AG09319 (cell line): ENCODE data around the gene RER1.

Experiments
- DNase-seq: peaks from one replicate; pipeline ENCODE4 v3.0.0-alpha.2; 2010; ENCODE audit warnings: low read depth; ENCODE audit errors: extremely low read depth
- TF ChIP-seq, protein P1 (sequence below): IDR thresholded peaks from 2 replicates; pipeline ENCODE4 v1.5.1; 2011; ENCODE audit warnings: low read depth, mild to moderate bottlenecking, inconsistent platforms, low read length, moderate library complexity

RER1 gene

DNA sequence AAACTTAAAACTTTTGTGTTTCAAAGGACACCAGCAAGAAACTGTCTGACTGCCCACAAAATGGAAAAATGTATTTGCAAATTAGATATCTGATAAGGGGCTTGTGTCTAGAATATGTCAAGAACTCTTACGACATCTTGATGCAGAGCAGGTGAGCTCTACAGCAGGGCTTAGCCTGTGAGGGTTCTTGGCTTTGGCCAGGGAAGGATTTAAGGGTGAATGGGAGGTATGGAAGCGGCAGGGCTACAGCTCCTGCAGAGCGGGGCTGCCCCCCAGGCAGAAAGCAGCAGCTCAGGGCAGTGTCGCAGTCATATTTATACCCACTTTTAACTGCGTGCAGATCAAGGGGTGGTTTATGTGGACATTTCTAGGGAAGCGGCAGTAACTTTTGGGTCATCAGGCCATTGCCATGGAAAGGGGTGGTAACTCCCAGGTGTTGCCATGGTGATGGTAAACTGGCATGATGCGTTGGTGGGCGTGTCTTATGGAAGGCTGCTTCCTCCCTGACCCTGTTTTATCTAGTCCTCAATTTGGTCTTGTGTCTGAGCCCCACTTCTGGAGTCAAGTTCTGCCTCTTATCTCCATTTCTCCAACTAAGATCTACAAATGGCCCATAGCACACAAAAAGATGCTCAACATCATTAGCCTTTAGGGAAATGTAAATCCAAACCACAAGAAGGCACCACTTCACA, 23.4 kb upstream of the RER1 start:
- no peak for DNase-seq
- TF ChIP-seq, protein P1, sequence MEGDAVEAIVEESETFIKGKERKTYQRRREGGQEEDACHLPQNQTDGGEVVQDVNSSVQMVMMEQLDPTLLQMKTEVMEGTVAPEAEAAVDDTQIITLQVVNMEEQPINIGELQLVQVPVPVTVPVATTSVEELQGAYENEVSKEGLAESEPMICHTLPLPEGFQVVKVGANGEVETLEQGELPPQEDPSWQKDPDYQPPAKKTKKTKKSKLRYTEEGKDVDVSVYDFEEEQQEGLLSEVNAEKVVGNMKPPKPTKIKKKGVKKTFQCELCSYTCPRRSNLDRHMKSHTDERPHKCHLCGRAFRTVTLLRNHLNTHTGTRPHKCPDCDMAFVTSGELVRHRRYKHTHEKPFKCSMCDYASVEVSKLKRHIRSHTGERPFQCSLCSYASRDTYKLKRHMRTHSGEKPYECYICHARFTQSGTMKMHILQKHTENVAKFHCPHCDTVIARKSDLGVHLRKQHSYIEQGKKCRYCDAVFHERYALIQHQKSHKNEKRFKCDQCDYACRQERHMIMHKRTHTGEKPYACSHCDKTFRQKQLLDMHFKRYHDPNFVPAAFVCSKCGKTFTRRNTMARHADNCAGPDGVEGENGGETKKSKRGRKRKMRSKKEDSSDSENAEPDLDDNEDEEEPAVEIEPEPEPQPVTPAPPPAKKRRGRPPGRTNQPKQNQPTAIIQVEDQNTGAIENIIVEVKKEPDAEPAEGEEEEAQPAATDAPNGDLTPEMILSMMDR = no peak

DNA sequence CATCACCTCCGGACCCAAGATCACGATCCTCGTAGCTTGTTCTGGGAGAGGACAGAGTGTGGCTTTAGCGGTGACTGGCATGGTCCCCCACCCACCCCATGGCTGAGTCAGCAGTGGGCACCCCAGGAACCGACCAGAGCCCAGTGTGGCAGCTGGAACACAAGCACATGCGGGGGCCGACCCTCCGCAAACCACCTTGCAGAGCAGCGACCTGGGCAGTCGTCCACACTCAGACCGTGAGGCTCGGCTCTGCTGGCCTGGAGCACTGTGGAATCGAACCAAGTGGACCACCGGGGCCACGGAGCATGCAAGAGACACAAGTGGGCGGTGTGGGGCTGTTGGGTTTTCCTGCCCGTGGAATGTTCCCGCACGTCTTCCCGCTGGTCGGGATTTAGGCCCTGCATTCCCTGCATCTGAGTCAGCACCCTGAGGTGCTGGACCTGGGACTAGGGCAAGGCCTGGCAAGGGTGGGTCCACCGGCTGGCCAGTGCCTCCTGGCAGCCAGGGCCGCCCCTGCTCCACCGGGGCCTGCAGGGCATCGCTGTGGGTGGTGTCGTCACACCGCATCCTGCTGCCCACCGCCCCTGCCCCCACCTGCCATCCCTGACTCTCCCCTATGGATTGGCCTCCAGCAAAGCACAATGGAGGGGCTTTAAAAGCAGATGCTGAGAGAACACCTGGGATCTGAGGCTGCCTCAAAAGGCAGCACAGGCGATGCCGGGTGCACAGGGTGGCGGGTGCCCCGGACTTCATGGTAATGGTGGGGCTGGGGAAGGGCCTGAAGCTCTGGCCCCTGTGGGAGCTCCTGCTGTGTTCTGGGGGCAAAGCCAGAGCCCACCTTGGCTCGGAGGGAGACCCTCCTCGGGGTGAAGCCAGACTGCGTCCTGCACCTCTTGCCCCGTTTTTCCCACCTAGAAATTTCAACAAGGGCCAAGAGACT, 18.8 kb upstream of the RER1 start:
- TF ChIP-seq, protein P1 = no peak
- no peak for DNase-seq

DNA sequence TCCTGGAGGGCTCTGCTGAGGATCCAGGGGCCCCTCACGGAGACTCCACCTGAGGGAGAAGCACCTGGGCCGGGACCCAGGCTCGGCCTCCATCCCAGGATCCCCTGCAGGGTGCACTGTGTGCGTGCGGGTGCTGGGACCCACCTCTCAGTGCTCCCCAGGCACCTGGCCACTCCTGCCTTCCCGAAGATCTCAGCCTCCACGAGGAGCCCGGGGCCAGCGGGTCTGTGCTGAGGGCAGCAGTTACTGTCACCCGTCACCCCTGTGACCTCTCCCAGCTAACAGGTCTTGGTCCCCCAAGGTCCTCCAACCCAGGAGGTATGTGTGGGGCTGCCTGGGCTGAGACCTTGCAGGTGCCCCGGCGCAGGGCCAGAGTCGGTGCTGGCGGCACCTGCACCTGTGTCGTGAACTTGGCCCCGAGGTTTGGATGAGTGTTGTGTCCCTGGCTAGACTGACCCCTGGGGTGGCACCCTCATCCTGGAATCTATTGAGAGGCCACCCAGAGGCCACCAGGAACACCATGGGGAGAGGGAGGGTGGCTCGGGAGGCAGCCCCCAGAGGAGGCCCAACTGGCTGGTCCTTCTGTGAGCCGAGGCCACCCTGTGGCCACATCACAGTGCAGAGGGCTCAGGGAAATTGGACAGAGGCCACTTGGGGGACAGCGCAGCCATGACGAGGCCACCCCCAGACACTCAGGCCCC, 17.9 kb upstream of the RER1 start:
- TF ChIP-seq, protein P1 = no peak; the same call in 1 of the 2 replicates
- no peak for DNase-seq

DNA sequence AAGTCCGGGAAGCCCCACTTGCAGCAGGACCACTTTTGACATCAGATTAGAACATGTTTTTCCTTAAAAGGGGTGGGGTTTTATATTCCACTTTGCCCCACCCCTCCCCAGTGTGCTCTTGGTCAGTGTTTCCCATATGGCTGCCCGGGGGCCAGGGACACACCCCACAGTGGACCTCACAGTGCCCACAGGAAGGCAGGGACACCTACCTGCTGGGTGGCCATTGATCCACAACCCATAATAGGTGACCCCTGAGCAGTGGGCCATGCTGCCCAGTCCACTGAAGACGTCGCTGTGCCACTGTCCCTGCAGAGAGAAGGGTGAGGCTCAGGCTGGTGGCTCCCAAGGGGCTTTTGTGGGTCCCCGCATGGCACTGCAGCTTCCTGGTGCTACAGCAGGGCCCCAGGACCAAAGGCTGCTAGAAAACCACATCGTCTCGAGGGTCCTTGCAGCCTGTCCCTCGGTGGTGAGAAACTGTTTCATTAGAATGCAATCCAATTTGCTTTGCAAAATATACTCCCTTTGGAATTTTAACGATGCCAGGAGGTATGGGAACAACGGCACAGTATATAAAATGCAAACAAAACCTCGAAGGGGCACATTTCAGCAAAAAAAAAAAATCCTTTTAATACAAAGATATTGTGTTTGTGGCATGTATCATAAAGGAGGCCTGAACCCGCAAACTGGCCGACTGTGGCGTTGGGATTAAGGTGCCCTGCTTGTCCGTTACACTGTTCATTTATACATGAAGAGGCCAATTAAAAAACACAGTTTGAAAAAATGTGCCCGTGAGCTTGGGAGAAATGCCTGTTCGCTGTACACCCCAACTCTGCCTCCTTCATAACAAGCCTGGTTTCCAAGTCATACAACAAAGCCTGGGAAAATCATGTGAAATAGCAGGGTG, 17.1 kb upstream of the RER1 start:
- TF ChIP-seq, protein P1 = no peak
- no peak for DNase-seq

DNA sequence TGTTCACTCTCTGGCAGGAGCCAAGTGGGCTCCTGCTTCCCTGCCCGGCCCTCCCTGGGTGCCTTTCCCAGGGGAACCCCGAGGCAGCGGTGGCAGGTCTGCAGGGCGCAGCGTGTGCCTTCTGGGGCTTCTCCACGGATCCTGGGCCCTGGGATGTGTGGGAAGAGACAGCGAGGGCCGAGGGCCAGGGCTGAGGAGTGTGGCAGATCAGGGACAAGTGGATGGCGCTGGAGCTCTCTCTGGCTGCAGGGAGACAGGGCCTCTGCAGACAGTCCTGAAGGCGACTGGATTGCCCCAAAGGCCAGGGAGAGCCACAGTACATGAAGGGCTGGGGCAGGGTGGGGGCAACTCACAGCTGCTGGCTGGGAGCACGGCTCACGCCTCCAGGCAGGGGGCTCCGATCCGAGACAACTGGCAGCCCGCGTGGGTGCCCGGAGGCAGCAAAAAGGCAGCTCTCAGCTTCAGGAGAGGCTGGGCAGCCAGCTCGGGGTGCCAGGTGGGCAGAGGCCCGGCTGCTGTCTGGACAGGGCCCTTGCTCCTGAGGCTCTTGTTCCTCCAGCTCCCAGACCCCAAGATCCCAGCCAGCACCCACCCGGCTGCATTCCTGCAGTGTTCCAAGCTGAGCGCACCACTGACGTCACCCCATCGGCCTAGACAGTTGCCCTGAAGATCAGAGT, 16.3 kb upstream of the RER1 start:
- DNase-seq = no peak
- TF ChIP-seq, protein P1 = no peak

DNA sequence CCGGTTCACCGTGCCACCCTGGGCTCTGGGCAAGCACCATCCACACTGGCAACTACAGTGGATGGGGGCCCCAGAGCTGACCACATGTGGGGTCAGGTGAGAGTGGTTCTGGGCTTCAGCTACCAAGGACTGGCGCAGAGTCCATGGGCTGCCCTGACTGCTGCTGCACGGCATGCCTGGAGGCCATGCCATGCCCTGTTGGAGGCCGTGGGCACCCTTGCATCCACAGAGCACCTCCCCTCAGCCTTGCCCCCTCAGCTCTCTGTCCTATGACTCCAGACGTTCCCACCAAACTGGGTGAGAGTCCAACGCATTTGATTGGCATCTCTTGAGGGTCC, 15.7 kb upstream of the RER1 start:
- DNase-seq = no peak
- TF ChIP-seq, protein P1 = no peak
